IMR-90 (cell line): ENCODE measurements around the gene RANBP2.
"Not testable (repeated sequence)": the region's sequence is repeated elsewhere in the genome, so short reads cannot be mapped to it uniquely, and the experiment has no call there.

ENCODE experiments used
- BHLHE40 ChIP-seq: fragments of 150-350 bp; IDR thresholded peaks from 2 replicates; pipeline ENCODE4 v1.6.1; 2016; ENCODE audit warnings: mild to moderate bottlenecking, low read depth, low read length
- CEBPB ChIP-seq: IDR thresholded peaks from 2 replicates; pipeline ENCODE4 v1.6.1; 2012; ENCODE audit warnings: low read depth, low read length, improper control_type of control experiment
- CTCF ChIP-seq: conservative IDR thresholded peaks from 2 replicates; pipeline ENCODE4 v1.5.1; 2012; ENCODE audit warnings: mild to moderate bottlenecking, low read depth, low read length, improper control_type of control experiment
- ELK1 ChIP-seq: fragments of 150-350 bp; IDR thresholded peaks from 2 replicates; pipeline ENCODE4 v1.6.1; 2016; ENCODE audit warnings: low read depth, mild to moderate bottlenecking, low read length, moderate library complexity, borderline replicate concordance
- FOS ChIP-seq: fragments of 150-350 bp; IDR thresholded peaks from 2 replicates; pipeline ENCODE4 v1.6.1; 2016; ENCODE audit warnings: low read depth, low read length
- MAZ ChIP-seq: IDR thresholded peaks from 2 replicates; pipeline ENCODE4 v1.6.1; 2012; ENCODE audit warnings: low read depth, mild to moderate bottlenecking, low read length, improper control_type of control experiment, moderate library complexity, borderline replicate concordance
- MXI1 ChIP-seq: IDR thresholded peaks from 2 replicates; pipeline ENCODE4 v1.6.1; 2012; ENCODE audit warnings: low read depth, mild to moderate bottlenecking, low read length, moderate library complexity, borderline replicate concordance
- POLR2A ChIP-seq: IDR thresholded peaks from 2 replicates; pipeline ENCODE4 v1.6.1; 2012; ENCODE audit warnings: mild to moderate bottlenecking, low read depth, low read length
- RAD21 ChIP-seq: IDR thresholded peaks from 2 replicates; pipeline ENCODE4 v1.6.1; 2012; ENCODE audit warnings: low read length, improper control_type of control experiment
- USF2 ChIP-seq: fragments of 150-350 bp; IDR thresholded peaks from 2 replicates; pipeline ENCODE4 v1.6.1; 2017; ENCODE audit warnings: mild to moderate bottlenecking, antibody characterized with exemption, low read length, low read depth

GRCh38 chr2:108716971-108717370 is 2.3 kb upstream of the RANBP2 start:
- not testable (repeated sequence) for TF ChIP-seq CTCF, POLR2A, RAD21, MXI1, BHLHE40, FOS, MAZ, CEBPB, ELK1, USF2
